Dedifferentiated amniotic fluid mesenchymal stem cell (primary cell): ENCODE data around the gene BTC.
"Not testable (repeated sequence)": the region's sequence is repeated elsewhere in the genome, so short reads cannot be mapped to it uniquely, and the experiment has no call there.

Experiments
- DNase-seq: peaks from one replicate; pipeline ENCODE4 v3.0.0-alpha.2; 2016; ENCODE audit errors: extremely low spot score

Gene BTC

GRCh38 chr4:74794382-74795010 is at the start of gene BTC:
TSS of gene BTC (minus strand) at chr4:74794523. CDS start at chr4:74794325, 198 bp downstream.
- DNase-seq: no peak

GRCh38 chr4:74840936-74841509 is 46.7 kb upstream of the BTC start:
- DNase-seq: no peak

- DNase-seq: no peak
Measured at GRCh38 chr4:74838746-74839370, 44.5 kb upstream of the BTC start.

GRCh38 chr4:74830928-74831327 is 36.6 kb upstream of the BTC start:
- no peak for DNase-seq

GRCh38 chr4:74823194-74823593 is 28.9 kb upstream of the BTC start:
- DNase-seq: no peak

- DNase-seq: no peak
Measured at GRCh38 chr4:74822603-74823002, 28.3 kb upstream of the BTC start.

GRCh38 chr4:74821541-74821940 is 27.2 kb upstream of the BTC start:
- no peak for DNase-seq

- no peak for DNase-seq
Measured at GRCh38 chr4:74814052-74814451, 19.7 kb upstream of the BTC start.

- DNase-seq: not testable (repeated sequence)
Measured at GRCh38 chr4:74812056-74812455, 17.7 kb upstream of the BTC start.

GRCh38 chr4:74805601-74806000 is 11.3 kb upstream of the BTC start:
- DNase-seq: no peak

GRCh38 chr4:74800310-74800709 is 6.0 kb upstream of the BTC start:
- no peak for DNase-seq

- DNase-seq: no peak
Measured at GRCh38 chr4:74796631-74797030, 2.3 kb upstream of the BTC start.

- DNase-seq: no peak
Measured at GRCh38 chr4:74793757-74794381, 454 bp downstream of the BTC start.

- DNase-seq: no peak
Measured at GRCh38 chr4:74790652-74791051, 3.7 kb downstream of the BTC start.

GRCh38 chr4:74789518-74789917 is 4.8 kb downstream of the BTC start:
- DNase-seq: no peak

- DNase-seq: no peak
Measured at GRCh38 chr4:74777531-74777930, 16.8 kb downstream of the BTC start.

- DNase-seq: no peak
Measured at GRCh38 chr4:74772783-74773182, 21.5 kb downstream of the BTC start.

- no peak for DNase-seq
Measured at GRCh38 chr4:74772106-74772505, 22.2 kb downstream of the BTC start.

- no peak for DNase-seq
Measured at GRCh38 chr4:74770226-74770910, 24.0 kb downstream of the BTC start.

GRCh38 chr4:74768857-74769525 is 25.3 kb downstream of the BTC start:
- no peak for DNase-seq

GRCh38 chr4:74764119-74764518 is 30.2 kb downstream of the BTC start:
- DNase-seq: no peak
